ENCODE results near the gene SLC4A11.

The SLC4A11 gene

DNA sequence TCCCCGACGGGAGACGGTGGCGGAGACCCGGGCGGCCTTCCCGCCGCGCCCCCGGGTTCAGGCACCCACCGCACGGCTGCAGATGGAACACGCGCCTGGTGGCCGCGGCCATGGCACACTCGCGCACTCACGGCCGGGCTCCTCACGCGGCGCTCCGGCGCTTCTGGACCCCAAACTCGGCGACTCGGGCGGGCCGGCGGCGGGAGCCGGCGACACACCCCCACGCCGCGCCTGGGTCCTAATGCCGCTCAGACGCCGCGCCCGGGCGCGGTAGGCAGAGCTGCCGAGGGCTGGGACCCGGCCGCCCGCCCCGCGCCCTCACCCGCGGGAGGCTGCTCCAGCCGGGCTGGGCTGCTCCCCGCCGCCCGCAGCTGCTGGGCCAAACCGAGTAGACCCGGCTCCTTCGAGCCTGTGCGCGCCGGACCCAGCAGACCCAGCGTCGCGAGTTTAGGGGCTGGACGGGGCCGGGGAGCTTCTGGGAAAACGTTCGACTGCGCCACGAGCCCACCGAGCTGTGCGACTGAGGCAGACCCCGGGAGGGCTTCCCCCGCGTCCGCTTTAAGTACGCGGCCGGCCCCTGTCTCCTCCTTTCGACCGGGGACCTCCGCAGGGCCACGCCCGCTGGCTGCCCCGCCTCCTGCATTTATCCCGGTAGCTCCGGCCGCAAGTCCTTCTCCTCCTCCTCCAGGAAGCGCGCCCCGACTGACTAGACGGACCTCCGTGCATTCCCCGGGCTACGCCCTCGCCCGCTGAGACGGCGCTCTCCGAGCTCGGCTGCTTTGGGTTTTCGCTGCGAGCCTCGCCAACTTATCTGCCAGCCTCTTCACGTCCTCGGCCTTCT lies at the start of gene SLC4A11:
SLC4A11 (minus strand) TSS at position 165 of the 841 bp plus-strand sequence; CDS start at position 112, 53 bp downstream.
- no peak for DNase-seq

DNA sequence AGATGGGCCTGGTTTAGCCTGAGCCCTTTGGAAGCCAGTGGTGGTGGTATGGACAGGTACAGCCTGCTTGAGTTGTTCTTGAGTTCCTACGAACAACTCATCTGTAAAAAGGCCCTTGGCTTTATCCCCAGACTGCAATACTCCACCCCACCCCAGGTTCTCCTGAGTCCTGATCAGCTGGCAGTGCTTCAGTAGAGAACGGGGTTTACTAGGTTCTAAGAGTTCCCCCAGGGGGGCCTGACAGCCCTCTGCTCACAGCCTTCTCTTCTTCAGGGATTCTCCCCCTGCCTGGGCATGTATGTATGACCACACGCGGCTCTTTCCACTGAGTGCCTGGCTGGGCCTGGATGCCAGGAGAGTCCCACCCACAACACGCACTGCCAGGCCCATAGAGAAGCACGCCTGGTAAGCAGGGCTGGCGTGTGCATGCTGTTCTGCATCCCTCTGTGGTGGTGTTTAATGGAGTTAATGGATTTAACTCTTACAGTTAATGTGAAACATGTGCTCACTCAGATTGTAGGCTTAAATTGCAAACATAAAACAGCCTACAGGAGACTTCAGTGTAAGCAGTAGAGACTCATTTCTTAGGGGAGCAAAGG lies 44.3 kb upstream of the SLC4A11 start:
- DNase-seq, result no peak

DNA sequence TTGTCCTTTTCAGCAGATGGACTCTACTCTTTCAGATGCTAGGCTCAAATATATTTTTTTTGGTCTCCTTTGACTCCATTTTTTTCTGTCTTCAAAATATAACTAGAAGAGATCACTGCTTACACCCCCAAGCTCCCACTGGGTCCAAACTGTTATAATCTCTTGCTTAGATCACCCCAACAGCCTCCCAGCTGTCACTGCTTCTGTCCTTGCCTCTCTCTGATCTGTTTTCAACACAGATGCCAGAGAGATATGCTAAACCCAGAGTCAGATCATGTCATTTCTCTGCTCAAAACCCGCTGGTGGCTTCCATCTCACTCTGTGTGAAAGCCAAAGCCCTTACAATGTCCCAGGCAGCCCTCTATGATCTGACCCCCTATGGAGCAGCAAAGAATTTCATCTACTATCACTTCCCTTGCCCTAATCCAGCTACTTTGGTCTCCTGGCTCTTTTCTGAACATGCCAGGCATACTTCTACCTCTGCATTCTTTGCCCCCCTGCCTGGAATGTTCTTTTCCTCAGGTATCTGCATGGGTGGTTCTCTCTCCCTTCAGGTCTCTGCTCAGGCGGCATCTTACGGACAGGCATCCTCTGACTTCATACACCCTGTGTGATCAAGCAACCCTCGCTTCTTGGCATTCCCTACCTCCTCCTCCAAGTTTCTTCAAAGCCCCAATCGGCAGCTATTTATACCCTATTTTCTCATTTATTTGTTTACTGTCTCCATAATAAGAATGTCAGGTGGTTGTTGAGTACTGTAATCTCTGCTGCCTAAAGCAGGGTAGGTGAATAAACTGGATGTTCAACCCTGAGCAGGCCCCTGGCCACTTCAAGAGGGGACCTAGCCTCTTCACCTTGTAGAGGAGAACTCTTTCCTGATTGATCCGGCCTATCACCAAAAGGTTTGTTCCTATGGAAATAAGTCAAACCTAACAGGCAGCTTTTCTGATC lies 43.6 kb upstream of the SLC4A11 start:
- no peak for DNase-seq

DNA sequence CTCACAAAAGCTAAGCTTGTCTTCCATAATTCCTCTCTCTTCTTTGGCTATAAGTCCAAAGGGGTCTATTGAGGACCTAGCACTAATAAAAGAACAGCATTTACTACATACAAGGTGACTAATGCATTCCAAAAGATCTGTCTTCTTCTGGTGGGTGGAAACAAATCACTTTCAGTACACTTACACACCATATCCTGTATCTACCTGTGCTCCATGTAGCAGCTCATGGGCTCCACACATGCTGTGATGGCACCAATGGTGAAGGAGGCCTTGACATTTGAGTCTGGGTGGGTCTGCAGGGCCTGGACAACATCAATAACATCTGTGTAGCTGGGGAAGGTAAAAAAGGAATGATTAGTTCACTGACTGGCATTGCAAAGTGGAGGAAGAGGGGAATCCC lies 42.4 kb upstream of the SLC4A11 start:
- no peak for DNase-seq

DNA sequence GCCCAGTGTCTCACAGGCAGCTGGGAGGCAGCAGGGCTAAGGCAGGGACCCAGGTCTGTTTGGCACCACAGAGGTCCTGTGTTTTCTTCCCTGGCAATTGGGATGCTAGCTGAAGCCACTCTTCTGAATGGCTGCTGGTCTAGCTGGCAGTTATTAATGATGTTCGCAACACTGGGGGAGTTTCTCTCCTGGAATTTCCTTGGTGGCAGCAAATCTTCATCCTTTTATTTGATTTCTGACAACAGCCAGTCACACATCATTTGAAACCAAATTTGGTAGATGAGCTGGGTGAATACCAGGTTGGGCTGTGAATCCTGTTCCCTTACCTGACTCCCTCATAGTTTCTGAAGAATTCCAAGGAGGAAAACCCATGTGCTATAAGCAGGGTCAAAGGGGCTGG lies 40.8 kb upstream of the SLC4A11 start:
- DNase-seq, result no peak

DNA sequence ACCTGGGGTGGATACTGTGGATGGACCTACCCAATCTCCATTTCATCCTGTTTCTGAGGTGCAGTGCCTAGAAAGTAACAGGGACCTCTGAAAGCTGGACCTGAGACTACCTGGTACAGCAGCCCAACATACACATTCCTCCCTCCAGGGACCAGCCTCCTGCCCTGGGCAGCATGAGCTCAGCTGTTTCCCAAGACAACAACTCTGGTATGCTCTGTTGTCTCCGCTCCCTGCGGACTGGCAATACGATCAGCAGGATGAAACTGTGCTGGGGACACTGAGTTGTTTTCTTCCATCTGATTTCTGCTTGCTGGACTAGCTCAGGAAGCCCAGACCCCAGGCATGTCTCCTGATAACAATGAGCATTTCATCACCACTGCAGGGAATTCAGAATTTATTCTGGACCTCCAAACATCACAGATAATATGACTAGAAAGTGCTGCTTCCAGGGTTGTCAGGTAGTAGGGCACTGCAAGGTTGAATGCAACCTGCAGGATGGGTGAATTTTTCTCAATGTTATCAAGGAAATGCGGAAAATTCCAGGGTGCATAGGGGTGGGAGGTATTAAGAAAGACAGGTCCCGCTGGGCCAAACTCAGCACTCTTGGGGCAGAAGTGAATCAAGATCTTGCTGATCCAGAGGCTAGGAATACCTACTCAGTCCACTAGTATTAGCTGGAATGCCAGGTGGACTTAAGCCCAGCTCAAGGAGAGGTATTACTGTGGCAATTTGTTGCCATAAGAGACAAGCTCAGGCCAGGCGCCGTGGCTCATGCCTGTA lies 38.9 kb upstream of the SLC4A11 start:
- no peak for DNase-seq

DNA sequence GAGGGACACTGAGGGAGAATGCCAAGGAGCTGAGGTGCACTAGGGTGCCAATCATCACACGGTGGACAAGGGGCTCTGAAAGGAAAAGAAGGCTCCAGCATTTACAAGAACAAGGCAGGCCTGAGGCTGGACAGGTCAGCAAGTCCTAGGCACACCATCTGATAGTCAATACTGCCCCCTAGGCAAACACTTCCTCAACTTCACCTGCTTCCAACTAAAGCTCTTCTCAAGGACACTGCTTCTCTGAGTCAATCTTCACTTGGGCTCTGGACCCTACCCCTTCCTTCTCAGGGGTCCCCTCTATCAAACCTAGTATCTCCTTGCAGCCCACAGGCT lies 37.7 kb upstream of the SLC4A11 start:
- peak; percentile 5 for DNase-seq

DNA sequence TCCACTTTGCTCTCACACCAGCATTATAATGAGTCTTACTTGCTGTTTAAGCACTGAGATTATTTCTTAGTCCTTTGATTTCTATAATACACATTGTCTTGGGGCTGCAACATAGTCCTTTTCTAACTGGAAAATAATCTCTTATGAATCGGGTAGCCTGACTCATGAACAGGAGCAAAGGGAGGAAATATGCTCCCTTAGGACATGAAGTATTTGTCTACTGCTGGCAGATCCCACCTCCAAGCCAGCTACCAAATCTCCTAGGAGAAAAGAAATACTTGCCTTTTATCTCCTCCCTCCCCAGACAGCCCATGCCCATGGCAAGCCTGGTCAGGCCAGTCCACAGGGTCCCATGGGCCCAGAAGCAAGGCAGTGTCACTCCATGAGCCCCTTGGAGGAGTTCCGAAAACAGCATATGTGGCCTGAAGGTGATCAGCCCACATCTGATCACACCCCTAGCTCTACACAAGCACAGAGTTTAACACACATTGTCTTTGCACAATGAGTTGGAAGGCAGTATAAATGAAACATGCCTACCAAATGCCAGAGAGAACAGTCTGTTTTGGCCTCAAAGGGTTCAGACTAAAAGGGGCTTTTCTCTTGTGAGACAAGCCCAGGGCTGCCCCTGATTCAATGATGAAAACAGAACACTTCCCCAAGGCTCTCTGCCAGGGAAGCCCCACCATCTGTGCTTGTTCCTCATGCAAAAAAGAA lies 37.1 kb upstream of the SLC4A11 start:
- no peak for DNase-seq

DNA sequence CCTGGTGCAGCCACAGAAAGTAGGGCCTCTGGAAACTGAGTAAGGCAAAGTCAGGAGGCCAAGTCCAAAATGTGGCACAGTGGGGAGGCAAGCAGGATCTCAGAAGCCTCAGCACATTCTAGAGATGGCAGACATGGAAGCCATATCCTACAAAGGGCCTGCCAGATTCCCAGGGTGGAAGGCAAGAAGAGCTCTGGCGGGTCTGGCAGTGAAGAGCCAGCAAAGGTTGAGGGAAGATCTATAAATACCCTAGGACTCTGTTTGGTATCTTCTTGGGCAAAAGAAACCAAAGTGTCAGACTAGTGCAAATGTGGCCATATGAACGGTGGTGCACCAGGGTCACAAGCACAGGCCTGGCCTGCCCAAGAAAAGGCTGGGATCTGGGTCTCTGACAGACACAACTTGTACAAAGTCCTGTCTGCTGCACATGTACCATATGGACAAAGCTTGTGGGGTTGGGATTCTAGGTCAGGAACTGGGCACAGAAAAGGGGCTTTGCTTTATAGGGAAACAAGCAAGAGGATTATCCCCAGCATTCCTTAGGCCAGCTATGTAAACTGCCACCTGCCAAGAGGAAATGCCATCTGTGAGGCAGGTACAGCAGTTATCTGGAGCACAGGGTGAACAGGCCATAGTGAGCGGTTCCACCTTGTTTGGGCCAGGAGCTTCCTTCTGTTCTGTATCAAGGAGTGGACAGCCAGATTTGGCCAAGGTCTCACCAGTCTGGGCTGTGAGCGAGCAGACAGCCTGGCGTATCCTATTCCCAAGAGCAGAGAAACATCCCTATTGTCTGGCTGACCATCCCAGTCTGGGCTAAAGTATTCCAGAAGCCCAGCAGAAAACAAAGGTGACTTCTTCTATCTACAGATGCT lies 36.3 kb upstream of the SLC4A11 start:
- DNase-seq, result no peak

DNA sequence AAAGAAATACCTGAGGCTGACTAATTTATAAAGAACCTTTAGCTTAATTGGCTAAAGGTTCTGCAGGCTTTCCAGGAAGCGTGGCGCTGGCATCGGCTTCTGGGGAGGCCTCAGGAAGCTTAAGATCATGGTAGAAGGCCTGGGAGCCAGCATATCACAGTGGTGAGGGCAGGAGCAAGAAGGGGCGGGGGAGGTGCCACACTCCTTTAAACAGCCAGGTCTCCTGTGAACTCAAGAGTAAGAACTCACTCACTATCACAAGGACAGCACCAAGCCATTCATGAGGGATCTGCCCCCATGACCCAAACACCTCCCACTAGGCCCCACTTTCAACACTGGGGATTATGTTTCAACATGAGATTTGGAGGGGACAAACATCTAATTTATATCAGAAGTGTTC lies 34.4 kb upstream of the SLC4A11 start:
- DNase-seq, result no peak

DNA sequence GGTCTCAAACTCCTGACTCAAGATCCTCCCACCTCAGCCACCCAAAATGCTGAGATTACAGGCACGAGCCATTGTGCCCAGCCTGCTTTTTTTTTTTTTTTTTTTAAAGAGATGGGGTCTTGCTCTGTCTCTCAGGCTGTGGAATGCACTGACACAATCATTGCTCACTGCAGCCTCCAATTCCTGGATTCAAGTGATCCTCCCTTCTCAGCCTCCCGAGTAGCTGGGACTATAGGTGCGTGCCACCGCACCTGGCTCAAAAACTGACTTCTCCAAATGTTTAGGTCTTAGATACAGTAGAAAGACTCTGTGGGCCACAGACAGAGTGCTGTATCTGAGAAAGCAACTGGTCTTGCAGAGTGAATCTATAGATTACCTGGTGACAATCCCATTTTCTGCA lies 31.1 kb upstream of the SLC4A11 start:
- DNase-seq, result no peak

DNA sequence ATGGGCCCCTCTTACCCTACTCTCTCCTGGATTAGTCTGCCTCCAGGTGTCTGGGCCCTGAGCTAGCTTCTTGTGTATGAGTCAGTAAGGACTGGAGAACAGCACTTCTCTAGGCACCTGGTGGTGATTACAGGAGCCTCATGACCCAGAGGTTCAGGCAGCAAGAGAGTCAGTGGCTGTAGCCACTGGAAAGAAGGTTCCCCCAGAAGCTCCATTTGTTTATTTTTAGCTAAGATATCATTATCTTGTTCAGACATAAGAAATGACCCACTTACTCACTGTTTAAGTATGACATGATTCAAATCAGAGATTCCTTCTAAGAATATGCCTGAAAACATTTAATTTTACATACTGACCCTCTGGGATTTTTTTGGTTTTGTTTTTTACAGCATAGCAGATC lies 23.6 kb upstream of the SLC4A11 start:
- no peak for DNase-seq

DNA sequence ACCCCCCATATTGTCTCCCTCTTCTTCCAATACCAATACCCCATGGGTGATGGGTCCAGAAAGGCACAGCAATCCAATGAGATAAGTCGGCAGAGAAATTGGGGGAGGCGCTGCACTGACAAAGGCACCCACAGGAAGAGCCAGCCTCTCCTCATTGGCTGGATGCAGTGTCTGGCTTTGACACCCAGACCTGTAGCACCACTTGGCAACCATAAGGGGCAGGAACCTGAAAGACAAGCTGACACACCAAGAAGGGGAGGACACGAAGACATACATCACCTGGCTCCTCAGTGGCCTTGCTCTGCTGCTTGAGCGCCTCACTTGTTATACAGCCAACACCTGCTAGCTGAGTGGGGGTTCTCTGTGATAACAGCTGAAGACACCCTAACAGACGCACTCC lies 19.4 kb upstream of the SLC4A11 start:
- no peak for DNase-seq

DNA sequence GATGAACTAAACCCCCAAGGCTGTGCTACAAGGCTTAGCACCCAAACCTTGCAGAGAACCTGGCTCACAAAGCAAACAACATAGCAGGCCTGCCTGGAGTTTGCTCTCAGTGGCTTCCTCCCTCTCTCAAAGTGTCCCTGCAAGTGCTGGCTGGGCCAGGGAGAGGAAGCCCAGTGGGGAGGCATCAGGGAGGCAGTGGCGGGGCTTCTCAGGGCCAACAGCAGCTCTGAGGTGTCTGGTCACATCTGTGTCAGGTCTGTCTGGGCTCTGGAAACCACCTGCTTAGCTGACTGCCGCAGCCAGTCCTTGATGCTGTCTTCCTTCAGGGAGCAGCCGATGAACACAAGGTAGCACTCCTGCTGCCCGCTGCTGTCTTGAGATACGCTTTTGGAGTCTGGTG lies 16.7 kb upstream of the SLC4A11 start:
- no peak for DNase-seq

DNA sequence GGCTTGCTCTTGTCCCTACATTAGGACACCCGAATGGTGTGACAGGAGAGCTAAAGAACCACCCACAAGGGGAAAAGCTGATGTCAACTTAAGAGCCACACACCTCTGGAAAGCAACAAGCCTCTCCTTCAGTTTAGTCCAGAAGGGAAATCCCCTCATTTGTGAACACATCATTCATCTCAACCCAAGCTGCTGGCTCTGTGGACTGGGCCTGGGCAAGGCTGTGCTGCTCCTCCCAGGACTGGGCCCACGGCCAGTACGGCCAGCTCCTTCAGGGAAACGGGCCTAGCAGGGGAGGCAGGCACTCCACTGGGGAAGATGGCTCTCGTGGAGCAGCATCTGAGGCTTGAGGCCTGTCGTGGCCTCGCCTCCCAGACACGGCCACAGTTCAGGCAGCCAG lies 12.8 kb upstream of the SLC4A11 start:
- peak; percentile 31 for DNase-seq

DNA sequence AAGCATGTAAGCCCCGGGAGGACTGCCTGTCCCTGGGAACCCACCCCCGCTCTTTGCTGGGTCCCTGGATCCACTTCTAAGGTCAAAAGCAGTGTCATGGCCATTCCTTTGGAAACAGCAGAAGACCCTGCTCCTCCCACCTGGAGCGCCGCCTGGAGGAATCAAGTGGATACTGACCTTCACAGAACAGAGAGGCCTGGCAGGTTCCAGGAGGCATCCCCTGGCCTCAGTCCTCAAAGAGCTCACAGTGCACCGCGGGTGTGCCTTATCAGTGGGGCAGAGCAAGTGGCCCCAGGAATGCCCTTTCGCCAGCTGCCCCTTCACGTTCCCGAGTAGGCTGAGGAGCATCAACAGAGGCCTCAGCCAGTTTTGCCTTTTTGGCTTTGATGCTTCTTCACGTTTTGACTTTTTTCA lies 11.1 kb upstream of the SLC4A11 start:
- no peak for DNase-seq

DNA sequence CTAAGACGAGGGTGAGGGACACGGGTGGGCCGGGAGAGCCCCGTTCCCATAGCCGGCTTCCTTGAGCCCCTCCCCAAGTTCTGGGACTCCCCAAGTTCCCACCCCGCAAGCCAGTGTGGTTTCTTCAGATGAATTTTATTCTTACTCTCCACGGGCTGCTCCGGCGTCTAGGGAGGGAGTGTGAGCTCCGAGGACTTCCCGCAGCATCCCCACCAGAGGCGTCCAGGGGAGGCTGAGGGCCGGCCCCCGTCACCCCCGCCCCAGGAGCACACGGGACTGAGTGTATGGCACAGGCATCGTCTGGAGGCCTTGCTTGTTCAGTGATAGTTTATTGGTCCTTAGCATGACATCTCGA lies 10.0 kb upstream of the SLC4A11 start:
- DNase-seq, result no peak

DNA sequence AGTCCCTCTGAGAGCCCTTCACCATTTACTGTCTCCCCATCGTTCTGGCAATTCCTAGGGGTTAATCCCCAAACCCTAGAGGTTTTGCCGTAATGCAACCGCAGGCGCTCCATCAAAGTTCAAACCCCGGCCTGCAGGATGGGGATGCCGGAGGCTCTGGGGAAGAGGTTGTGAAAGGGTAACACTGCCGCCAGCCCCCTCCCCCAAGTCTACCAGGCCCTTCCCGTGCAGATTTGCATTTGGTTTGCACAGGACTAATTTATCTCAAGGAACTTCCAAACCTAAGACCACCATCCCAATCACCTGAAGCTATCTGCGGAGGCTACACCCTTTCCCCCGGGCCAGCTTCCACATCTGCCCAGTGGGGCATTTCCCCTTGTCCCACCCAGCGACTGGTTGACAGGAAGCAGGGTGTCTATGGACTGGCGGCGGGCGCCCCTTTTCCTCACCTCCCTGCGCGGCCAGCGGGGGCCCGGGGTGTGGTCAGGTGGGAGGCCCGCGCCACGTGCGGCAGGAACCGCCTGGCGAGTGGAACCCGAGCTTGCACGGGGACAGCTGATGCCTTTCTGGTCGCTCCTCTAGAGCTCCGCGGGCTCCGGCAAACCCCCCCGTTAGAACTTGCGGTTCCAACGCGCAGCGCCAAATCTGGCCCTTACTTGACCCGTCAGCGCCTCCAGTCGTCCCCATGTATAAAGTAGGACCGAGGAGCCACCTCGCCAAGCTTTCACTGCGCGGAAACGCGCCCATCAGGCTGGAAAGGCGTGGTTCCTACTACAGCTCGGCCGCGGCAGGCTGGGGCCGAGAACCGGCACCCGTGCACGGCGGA lies 9.4 kb upstream of the SLC4A11 start:
- DNase-seq, result no peak

DNA sequence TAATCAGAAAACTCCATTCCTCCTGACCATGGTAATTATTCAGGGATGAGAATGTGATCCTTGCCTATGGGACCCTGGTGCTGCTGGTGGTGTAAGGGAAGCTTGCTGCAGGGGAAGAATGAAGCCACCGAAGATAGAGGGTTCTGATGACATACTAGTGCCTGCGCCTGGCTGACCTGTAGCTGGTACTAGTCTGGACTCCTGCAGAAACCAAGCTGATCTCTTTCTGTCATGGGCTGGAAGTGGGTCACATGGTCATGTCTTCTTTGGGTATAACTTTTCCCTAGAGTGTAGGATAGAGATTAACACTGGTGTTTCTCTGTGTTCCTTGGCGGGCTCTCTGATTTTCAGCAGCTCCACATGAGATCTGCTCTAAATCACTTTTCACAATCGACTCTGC lies 8.6 kb upstream of the SLC4A11 start:
- DNase-seq, result no peak

DNA sequence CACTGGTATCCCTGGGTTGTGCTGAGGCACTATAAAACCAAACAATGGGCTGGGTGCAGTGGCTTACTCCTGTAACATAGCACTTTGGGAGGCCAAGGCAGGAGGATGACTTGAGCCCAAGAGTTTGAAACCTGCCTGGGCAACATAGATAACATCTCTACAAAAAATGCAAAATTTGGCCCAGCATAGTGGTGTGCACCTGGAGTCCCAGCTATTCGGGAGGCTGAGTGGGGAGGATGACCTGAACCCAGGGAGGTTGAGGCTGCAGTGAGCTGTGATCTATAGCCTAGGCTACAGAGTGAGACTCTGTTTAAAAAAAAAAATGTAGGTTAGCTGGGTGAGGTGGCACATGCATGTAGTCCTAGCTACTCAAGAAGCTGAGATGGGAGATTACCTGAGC lies 7.7 kb upstream of the SLC4A11 start:
- DNase-seq, result no peak
